ENCODE measurements around the gene LRP11. TPM values are rescaled to one million over a fixed set of nuclear protein-coding genes. Genes with fewer than 3 reads are reported as not detected.
A peak's percentile ranks its signal among the peaks of the same experiment; 100 is the strongest.
"Not testable (repeated sequence)": the region's sequence is repeated elsewhere in the genome, so short reads cannot be mapped to it uniquely, and the experiment has no call there.

Gene LRP11
- 11.6 TPM for total RNA-seq
- long read RNA-seq, transcript LRP11-201 (7 exons, 3,260 nt) = major isoform, 5 of 16 reads
- long read RNA-seq, partial matches to known transcripts = 5 of 16 reads
- long read RNA-seq, other reads (novel, unspliced or antisense) = 4 of 16 reads

- intact Hi-C loops (cut with DNase I) = loop anchor here (1.0 to 2.0 kb wide), 2 partner anchors 24 to 61 kb away; no protein-coding TSS in a partner anchor
Measured at GRCh38 chr6:149863698-149864577, at the start of gene LRP11. TSS of gene LRP11 (minus strand) at chr6:149864359. CDS start at chr6:149864020, 339 bp downstream.

GRCh38 chr6:149913540-149914240 is 49.5 kb upstream of the LRP11 start:
- intact Hi-C loops (cut with DNase I) = no loop called here
- peak; percentile 43 for DNase-seq (ENCODE audit: low spot score)

More at GRCh38 chr6:149863698-149864577, at the start of gene LRP11:
- peak; percentile 91 for DNase-seq (ENCODE audit: low spot score)

- intact Hi-C loops (cut with DNase I) = no loop called here
- DNase-seq (ENCODE audit: low spot score) = peak; percentile 29
Measured at GRCh38 chr6:149913085-149913484, 48.9 kb upstream of the LRP11 start.

- DNase-seq (ENCODE audit: low spot score) = peak; percentile 36
- intact Hi-C loops (cut with DNase I) = not testable (repeated sequence)
Measured at GRCh38 chr6:149912680-149913079, 48.5 kb upstream of the LRP11 start.

GRCh38 chr6:149910721-149911151 is 46.6 kb upstream of the LRP11 start:
- intact Hi-C loops (cut with DNase I) = no loop called here
- peak; percentile 46 for DNase-seq (ENCODE audit: low spot score)

- peak; percentile 46 for DNase-seq (ENCODE audit: low spot score)
- intact Hi-C loops (cut with DNase I) = no loop called here
Measured at GRCh38 chr6:149909701-149910470, 45.7 kb upstream of the LRP11 start.

- intact Hi-C loops (cut with DNase I) = not testable (repeated sequence)
Measured at GRCh38 chr6:149908480-149908879, 44.3 kb upstream of the LRP11 start.

GRCh38 chr6:149907317-149907716 is 43.2 kb upstream of the LRP11 start:
- peak; percentile 39 for DNase-seq (ENCODE audit: low spot score)
- intact Hi-C loops (cut with DNase I) = no loop called here

More at GRCh38 chr6:149908480-149908879, 44.3 kb upstream of the LRP11 start:
- DNase-seq (ENCODE audit: low spot score) = peak; percentile 24

GRCh38 chr6:149906405-149906804 is 42.2 kb upstream of the LRP11 start:
- DNase-seq (ENCODE audit: low spot score) = no peak
- intact Hi-C loops (cut with DNase I) = no loop called here

GRCh38 chr6:149905911-149906371 is 41.8 kb upstream of the LRP11 start:
- intact Hi-C loops (cut with DNase I) = no loop called here
- DNase-seq (ENCODE audit: low spot score) = peak; percentile 68

GRCh38 chr6:149905371-149905910 is 41.3 kb upstream of the LRP11 start:
- DNase-seq (ENCODE audit: low spot score) = peak; percentile 59
- intact Hi-C loops (cut with DNase I) = no loop called here

- intact Hi-C loops (cut with DNase I) = no loop called here
- peak; percentile 63 for DNase-seq (ENCODE audit: low spot score)
Measured at GRCh38 chr6:149904661-149905370, 40.7 kb upstream of the LRP11 start.

- DNase-seq (ENCODE audit: low spot score) = peak; percentile 50
Measured at GRCh38 chr6:149903938-149904611, 39.9 kb upstream of the LRP11 start.

GRCh38 chr6:149901444-149902140 is 37.4 kb upstream of the LRP11 start:
- intact Hi-C loops (cut with DNase I) = no loop called here
- peak; percentile 71 for DNase-seq (ENCODE audit: low spot score)

More at GRCh38 chr6:149903938-149904611, 39.9 kb upstream of the LRP11 start:
- intact Hi-C loops (cut with DNase I) = no loop called here

- DNase-seq (ENCODE audit: low spot score) = peak; percentile 68
- intact Hi-C loops (cut with DNase I) = no loop called here
Measured at GRCh38 chr6:149900620-149901443, 36.7 kb upstream of the LRP11 start.

- DNase-seq (ENCODE audit: low spot score) = peak; percentile 27
- intact Hi-C loops (cut with DNase I) = no loop called here
Measured at GRCh38 chr6:149899926-149900619, 35.9 kb upstream of the LRP11 start.
